ENCODE results near the gene UBAC2. TPM values are rescaled to one million over a fixed set of nuclear protein-coding genes. Genes with fewer than 3 reads are reported as not detected.

The UBAC2 gene
- total and polyA plus RNA-seq, 4 donors: 32.9 to 42.3 (median 35.3) TPM

GRCh38 chr13:99164226-99164625 is 36.4 kb upstream of the UBAC2 start (continued):
- no peak for TF ChIP-seq REST (IDR thresholded peaks at IDR 0.05)
- no peak for TF ChIP-seq TAF1 (conservative IDR thresholded peaks at IDR 0.05)
- TF ChIP-seq FOXA2 (IDR thresholded peaks at IDR 0.05): no peak
- no peak for TF ChIP-seq RXRA (IDR thresholded peaks at IDR 0.05)

- Histone ChIP-seq H3K9ac (ENCODE audit: low read depth in 1 of 2, low read length in 2 of 2) (no peak overlapping the region), H3K27me3 (ENCODE audit: control insufficient read depth in 4 of 4, insufficient read depth in 4 of 4, low read length in 3 of 4) (no peaks in the 10 kb centered on the region), H3K4me1 (ENCODE audit: control insufficient read depth in 4 of 4, insufficient read depth in 4 of 4, low read length in 3 of 4) (no peaks in the 10 kb centered on the region), H3K36me3 (ENCODE audit: control insufficient read depth in 4 of 4, insufficient read depth in 3 of 4, low read depth in 1 of 4, low read length in 3 of 4) (no peaks in the 10 kb centered on the region), H3K27ac (ENCODE audit: low read depth in 1 of 2, low read length in 2 of 2) (no peak overlapping the region), H3K4me3 (ENCODE audit: low read depth in 1 of 3, low read length in 3 of 3) (no peak overlapping the region), H3K9me3 (ENCODE audit: control insufficient read depth in 4 of 4, low read length in 3 of 4) (no peaks in the 10 kb centered on the region)
- TF ChIP-seq GABPA (IDR thresholded peaks at IDR 0.05 in 1 of 2, conservative IDR thresholded peaks at IDR 0.05 in 1 of 2): no peak
- TF ChIP-seq HNF4G (IDR thresholded peaks at IDR 0.05): no peak
- TF ChIP-seq, protein P1, sequence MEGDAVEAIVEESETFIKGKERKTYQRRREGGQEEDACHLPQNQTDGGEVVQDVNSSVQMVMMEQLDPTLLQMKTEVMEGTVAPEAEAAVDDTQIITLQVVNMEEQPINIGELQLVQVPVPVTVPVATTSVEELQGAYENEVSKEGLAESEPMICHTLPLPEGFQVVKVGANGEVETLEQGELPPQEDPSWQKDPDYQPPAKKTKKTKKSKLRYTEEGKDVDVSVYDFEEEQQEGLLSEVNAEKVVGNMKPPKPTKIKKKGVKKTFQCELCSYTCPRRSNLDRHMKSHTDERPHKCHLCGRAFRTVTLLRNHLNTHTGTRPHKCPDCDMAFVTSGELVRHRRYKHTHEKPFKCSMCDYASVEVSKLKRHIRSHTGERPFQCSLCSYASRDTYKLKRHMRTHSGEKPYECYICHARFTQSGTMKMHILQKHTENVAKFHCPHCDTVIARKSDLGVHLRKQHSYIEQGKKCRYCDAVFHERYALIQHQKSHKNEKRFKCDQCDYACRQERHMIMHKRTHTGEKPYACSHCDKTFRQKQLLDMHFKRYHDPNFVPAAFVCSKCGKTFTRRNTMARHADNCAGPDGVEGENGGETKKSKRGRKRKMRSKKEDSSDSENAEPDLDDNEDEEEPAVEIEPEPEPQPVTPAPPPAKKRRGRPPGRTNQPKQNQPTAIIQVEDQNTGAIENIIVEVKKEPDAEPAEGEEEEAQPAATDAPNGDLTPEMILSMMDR (IDR thresholded peaks at IDR 0.05; ENCODE audit: low read depth, low read length, missing input control): no peak
- no peak for TF ChIP-seq FOXA1 (IDR thresholded peaks at IDR 0.05)
- no peak for TF ChIP-seq NR2F2 (IDR thresholded peaks at IDR 0.05)
- TF ChIP-seq TAF1 (conservative IDR thresholded peaks at IDR 0.05): no peak
- no peak for TF ChIP-seq JUND (IDR thresholded peaks at IDR 0.05)
- no peak for TF ChIP-seq RAD21 (IDR thresholded peaks at IDR 0.05)
- no peak for TF ChIP-seq ATF3 (IDR thresholded peaks at IDR 0.05)
- TF ChIP-seq, protein P2, sequence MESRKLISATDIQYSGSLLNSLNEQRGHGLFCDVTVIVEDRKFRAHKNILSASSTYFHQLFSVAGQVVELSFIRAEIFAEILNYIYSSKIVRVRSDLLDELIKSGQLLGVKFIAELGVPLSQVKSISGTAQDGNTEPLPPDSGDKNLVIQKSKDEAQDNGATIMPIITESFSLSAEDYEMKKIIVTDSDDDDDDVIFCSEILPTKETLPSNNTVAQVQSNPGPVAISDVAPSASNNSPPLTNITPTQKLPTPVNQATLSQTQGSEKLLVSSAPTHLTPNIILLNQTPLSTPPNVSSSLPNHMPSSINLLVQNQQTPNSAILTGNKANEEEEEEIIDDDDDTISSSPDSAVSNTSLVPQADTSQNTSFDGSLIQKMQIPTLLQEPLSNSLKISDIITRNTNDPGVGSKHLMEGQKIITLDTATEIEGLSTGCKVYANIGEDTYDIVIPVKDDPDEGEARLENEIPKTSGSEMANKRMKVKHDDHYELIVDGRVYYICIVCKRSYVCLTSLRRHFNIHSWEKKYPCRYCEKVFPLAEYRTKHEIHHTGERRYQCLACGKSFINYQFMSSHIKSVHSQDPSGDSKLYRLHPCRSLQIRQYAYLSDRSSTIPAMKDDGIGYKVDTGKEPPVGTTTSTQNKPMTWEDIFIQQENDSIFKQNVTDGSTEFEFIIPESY (IDR thresholded peaks at IDR 0.05): no peak
- no peak for TF ChIP-seq YY1 (IDR thresholded peaks at IDR 0.05)
- 82% methylated on average over 5 of the region's 5 CpGs for WGBS
- DNase-seq (ENCODE audit: low spot score): no peak
These were observed 34.7 kb upstream of the UBAC2 start for GRCh38 chr13:99165753-99166587.
